B cell (primary cell): ENCODE measurements around the gene BTG1.

Experiments
- CTCF ChIP-seq: fragments of 200-600 bp; IDR thresholded peaks from one replicate; pipeline ENCODE4 v1.8.0; 2022; ENCODE audit warnings: antibody characterized with exemption, mild to moderate bottlenecking
- EZH2 ChIP-seq: IDR thresholded peaks from 2 replicates; pipeline ENCODE4 v1.6.1; 2012; ENCODE audit warnings: borderline replicate concordance, low read depth, mild to moderate bottlenecking, moderate library complexity, low read length; ENCODE audit not compliant: insufficient read depth, poor library complexity, severe bottlenecking

- no peak for TF ChIP-seq CTCF
- no peak for TF ChIP-seq EZH2
Observed at GRCh38 chr12:92140156-92140555, 5.5 kb downstream of the BTG1 start.
